Activated CD4-positive, CD25-positive, alpha-beta regulatory T cell treated with anti-CD3 and anti-CD28 coated beads, Interleukin-2, amount 50 U/mL, for 72 hours (primary cell): ENCODE results near the gene USP10.
A peak's percentile ranks its signal among the peaks of the same experiment; 100 is the strongest.

Experiments used
- DNase-seq: peaks from one replicate; pipeline ENCODE4 v3.0.0; 2021

The USP10 gene

GRCh38 chr16:84699712-84700445 is at the start of gene USP10:
Gene USP10 (plus strand): TSS chr16:84700000. CDS start chr16:84700091, 91 bp downstream.
- DNase-seq = peak; percentile 88

- DNase-seq = no peak
Measured at GRCh38 chr16:84650062-84650991, 49.5 kb upstream of the USP10 start.

- DNase-seq = no peak
Measured at GRCh38 chr16:84652566-84652965, 47.2 kb upstream of the USP10 start.

GRCh38 chr16:84654238-84654637 is 45.6 kb upstream of the USP10 start:
- DNase-seq = no peak

- no peak for DNase-seq
Measured at GRCh38 chr16:84654998-84655397, 44.8 kb upstream of the USP10 start.

- no peak for DNase-seq
Measured at GRCh38 chr16:84656649-84657048, 43.2 kb upstream of the USP10 start.

GRCh38 chr16:84657229-84657837 is 42.5 kb upstream of the USP10 start:
- DNase-seq = no peak

GRCh38 chr16:84658690-84659089 is 41.1 kb upstream of the USP10 start:
- DNase-seq = no peak

GRCh38 chr16:84659656-84660300 is 40.0 kb upstream of the USP10 start:
- DNase-seq = no peak

- DNase-seq = no peak
Measured at GRCh38 chr16:84660973-84661372, 38.8 kb upstream of the USP10 start.

GRCh38 chr16:84661418-84662060 is 38.3 kb upstream of the USP10 start:
- no peak for DNase-seq

- no peak for DNase-seq
Measured at GRCh38 chr16:84662471-84662870, 37.3 kb upstream of the USP10 start.

- DNase-seq = no peak
Measured at GRCh38 chr16:84663433-84664101, 36.2 kb upstream of the USP10 start.

- no peak for DNase-seq
Measured at GRCh38 chr16:84665359-84665758, 34.4 kb upstream of the USP10 start.

GRCh38 chr16:84665843-84666242 is 34.0 kb upstream of the USP10 start:
- no peak for DNase-seq

- no peak for DNase-seq
Measured at GRCh38 chr16:84667600-84668309, 32.0 kb upstream of the USP10 start.

- no peak for DNase-seq
Measured at GRCh38 chr16:84670063-84670462, 29.7 kb upstream of the USP10 start.

GRCh38 chr16:84672276-84673202 is 27.3 kb upstream of the USP10 start:
- peak; percentile 84 for DNase-seq

GRCh38 chr16:84673203-84673535 is 26.6 kb upstream of the USP10 start:
- no peak for DNase-seq

- DNase-seq = no peak
Measured at GRCh38 chr16:84673561-84673960, 26.2 kb upstream of the USP10 start.
